ENCODE results near the gene NR1D1. TPM values are rescaled to one million over a fixed set of nuclear protein-coding genes. Genes with fewer than 3 reads are reported as not detected.

Gene NR1D1
- total and polyA plus RNA-seq, 2 of the 8 experiments (the other 6 are each of a cell fraction or from before 2014, with no cell fraction given) = 1.5 to 4.6 TPM

- TF ChIP-seq SP1 (IDR thresholded peaks at IDR 0.05; ENCODE audit: low read depth, low read length) = no peak
Measured at GRCh38 chr17:40076591-40076990, 23.8 kb downstream of the NR1D1 start (continued).

All from H1 (cell line).